GM19351 (cell line): ENCODE measurements around the gene PAK4.
"Not testable (repeated sequence)": the region's sequence is repeated elsewhere in the genome, so short reads cannot be mapped to it uniquely, and the experiment has no call there.

ENCODE experiments used
- ATAC-seq: cut with Tn5 transposase; IDR thresholded peaks from one replicate; pipeline ENCODE4 v1.9.1; 2021; ENCODE audit warnings: mild to moderate bottlenecking, moderate library complexity; ENCODE audit not compliant: unreplicated experiment

PAK4 gene

GRCh38 chr19:39128516-39129079 is 3.0 kb downstream of the PAK4 start:
- ATAC-seq, result no peak

GRCh38 chr19:39129116-39129515 is 3.5 kb downstream of the PAK4 start:
- no peak for ATAC-seq

DNA sequence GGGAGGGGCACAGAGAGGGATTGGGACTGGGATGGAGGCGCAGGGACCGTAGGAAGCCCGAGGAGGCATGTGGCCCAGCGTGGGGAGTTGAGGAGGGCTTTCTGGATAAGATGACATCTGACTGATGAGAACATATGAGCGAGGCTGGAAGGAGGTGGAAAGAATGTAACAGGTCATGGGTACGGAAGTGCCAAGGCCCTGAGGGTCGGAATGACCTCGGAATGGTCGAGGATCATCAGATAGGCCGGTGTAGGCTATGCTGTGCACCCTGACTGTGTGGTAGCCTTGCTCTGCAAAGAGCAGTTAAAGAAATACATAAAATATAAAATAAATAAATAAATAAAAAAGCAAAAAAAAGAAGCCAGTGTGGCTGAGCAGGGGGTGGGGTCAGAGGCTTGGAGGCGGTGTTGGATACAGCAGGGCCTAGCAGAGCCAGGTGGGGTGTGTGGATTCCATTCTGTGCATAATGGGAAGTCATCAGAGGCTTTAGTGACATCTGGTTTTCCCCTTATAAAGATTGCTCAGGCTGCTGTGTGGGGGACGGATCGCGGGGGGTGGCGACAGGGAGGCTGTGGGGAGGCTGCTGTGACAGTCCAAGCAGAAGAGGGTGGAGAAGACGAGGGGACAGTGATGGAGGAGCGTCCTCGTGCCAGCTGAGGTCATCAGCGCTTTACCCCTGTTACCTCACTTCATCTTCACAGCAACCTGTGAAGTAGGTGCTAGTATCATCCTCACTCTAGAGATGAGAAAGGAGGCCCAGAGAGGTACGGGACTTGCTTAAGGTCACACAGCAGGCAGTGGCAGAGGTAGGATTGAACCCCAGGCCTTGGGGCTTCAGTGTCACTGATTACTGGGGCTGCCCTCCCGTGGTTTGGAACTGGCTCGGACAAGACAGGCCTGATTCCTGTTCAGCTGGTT is 5.0 kb downstream of the PAK4 start:
- no peak for ATAC-seq

DNA sequence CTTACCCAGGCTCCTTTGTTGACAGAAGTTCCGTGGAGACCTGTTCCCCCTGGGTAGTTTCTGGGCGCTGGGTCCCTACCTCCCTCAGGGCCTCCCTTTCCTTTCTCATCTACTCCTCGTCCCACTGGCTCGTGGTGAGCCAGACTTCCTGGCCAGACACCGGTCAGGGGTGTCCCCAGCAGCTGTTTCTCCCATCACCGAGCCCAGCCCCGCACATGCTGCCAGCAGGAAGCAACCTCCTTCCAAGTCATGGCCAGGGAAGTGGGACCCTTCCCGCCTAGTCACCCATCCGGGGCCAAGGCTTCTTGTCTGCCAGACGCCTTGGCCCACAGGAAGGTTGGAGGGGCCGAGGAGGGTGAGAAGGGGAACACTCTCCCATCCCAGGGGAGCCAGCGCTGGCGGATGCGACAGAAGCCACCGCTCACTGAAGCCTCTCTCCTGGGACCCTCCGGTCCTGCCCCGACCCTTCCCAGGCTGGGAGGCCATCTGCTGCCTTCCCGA is 5.7 kb downstream of the PAK4 start:
- no peak for ATAC-seq

GRCh38 chr19:39132344-39132969 is 6.9 kb downstream of the PAK4 start:
- no peak for ATAC-seq

GRCh38 chr19:39133431-39134270 is 8.1 kb downstream of the PAK4 start:
- no peak for ATAC-seq

DNA sequence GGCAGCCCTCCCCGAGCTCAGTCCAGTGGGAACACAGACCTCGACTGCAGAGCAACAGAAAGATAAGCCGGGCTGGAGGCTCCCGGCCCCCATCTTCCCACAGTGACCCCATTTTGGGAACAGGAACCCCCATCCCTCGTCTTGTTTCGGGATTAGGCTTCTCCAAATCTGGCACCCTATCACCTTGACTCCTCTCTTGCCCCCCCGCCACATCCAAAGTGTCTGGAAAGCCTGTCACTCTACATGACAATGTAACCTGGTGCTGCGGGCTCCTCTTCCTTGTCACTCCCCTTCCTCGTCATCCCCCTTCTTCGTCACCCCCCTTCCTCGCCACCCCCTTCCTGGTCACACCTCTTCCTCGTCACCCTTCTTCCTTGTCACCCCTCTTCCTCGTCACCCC is 10.1 kb downstream of the PAK4 start:
- ATAC-seq, result no peak

- no peak for ATAC-seq
Observed at GRCh38 chr19:39136225-39136940, 10.8 kb downstream of the PAK4 start.

- ATAC-seq, result no peak
Observed at GRCh38 chr19:39137131-39137530, 11.5 kb downstream of the PAK4 start.

DNA sequence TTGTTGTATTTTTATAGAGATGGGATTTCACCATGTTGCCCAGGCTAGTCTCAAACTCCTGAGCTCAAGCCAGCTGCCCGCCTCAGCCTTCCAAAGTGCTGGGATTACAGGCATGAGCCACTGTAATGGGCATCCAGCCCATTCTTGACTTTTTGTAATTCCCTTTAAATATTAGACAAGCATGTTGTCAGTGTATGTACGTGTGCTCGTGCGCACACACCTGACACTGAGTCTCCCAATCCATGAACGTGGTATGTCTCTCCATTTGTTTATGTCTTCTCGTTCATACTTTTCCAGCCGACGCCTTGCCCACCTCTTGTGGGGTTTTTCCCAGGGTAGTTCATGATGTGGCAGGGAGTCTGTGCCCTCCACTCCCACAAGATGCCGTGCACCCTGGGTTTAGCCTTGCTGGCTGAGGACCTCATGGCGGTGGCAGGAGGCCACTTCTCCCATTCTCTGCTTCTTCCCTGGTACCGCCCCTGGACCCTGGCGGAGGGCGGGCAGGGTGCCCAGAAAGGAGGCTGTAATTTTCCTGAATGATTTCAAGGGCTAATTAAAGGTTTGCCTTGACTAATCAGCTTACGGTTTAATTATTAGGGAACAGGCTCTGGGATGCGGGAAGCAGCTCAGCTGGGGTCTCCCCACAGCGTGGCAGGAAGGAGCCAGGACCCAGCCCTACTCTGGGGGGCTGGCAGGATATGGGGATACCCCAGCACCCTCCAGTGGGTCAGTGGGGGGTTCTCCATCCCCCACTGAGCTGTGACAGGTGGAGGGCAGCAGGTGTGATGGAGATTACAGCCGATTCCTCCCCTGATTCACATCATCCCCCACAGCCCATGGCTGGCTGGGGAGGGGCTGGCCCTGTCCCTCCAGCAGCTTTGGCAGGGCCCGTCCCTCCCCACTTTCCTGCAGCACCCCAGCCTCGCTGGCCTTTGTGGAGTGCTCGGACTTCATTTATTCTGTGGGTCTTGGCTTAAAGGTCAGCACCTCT is 12.9 kb downstream of the PAK4 start:
- ATAC-seq, result no peak

- no peak for ATAC-seq
Observed at GRCh38 chr19:39139305-39139874, 13.8 kb downstream of the PAK4 start.

- no peak for ATAC-seq
Observed at GRCh38 chr19:39139971-39140453, 14.4 kb downstream of the PAK4 start.

DNA sequence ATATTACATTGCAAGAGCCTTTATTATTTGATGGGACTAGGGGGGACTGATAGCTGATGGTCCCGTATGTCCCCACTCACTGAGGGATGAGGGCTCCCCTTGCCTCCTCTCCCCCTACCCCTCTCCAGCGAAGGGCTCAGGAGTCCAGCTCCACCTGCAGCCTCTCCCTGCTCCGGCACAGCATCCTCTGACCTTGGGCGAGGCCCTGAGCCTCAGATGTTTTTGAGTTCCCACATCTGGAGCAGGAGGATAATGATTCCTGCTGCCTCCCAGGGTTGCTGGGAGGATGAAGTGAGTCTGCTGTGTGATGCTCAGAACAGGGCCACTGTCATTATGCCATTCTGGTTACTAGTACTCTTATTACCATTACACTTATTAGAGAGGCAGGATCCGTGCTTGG is 15.0 kb downstream of the PAK4 start:
- ATAC-seq, result no peak

DNA sequence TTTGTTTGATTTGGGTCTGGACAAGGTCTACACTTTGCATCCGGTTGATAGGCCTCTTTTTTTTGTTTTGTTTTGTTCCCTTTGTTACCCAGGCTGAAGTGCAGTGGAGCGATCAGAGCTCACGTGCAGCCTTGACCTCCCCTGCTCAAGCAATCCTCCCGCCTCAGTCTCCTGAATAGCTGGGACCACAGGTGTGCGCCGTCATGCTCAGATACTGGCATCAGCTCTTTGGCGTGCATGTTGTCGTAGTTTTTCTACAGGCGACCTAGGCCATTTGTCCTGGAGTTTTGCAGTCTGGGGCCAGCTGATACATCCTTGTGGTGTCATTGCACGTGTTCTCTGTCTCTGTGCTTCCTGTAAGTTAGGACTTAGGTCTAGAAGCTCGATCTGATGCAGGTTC is 16.3 kb downstream of the PAK4 start:
- no peak for ATAC-seq

DNA sequence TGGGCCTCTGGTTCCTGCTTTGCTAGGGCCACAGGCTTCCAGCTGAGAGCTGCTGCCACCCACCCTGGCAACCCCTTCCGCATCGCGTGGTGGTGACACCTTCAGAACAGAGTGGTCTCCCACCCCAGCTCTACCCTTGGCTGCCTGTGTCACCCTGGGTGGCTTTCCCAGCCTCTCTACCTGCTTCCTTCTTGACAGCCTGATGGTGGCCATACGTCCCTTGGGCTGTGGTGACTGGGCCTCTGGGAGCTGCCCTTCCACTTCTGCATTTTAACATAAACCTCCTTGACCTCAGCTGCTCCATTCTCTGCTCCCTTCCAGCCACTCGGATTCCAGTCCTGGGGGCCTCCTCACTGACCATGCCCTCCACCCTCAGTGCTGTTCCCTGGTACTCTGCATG is 17.0 kb downstream of the PAK4 start:
- no peak for ATAC-seq

- not testable (repeated sequence) for ATAC-seq
Observed at GRCh38 chr19:39143757-39144289, 18.2 kb downstream of the PAK4 start.

GRCh38 chr19:39144290-39145071 is 18.9 kb downstream of the PAK4 start:
- no peak for ATAC-seq
